Body of pancreas (tissue), 4 donors: ENCODE measurements around the gene TESK2.

Source experiments
- POLR2A ChIP-seq, 3 donors: fragments of 450-650 bp; IDR thresholded peaks; one replicate each; pipeline ENCODE4 v1.6.1; 2016; ENCODE audit warnings: antibody characterized with exemption in 3 of 3, mild to moderate bottlenecking in 2 of 3
- TF ChIP-seq, protein P1 (sequence below), 7 experiments: fragments of 450-650 bp in 4 of 7; fragments of 200-600 bp in 3 of 7; sonication (generic) in 3 of 7; IDR thresholded peaks; one replicate each; pipeline ENCODE4 v1.5.1; 2016 to 2019; ENCODE audit warnings: antibody characterized with exemption in 7 of 7

DNA sequence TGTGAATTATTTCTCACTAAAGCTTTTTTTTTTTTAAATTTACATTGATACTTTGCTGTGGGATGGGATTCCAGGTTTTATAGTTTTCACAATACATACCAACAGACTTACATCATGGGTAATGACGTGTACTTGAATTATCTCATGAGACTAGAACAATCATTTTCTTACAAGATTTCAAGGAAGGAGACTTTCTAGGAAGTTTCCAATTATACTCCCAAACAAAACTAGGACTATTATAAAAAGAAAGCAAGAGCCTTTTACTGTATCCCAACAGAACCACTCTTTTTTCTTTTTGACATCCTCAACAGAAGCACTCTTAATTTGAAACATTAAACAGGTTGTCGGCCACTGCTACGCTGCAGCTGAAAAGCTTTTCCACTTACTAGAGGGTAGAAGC is 48.7 kb downstream of the TESK2 start:
- TF ChIP-seq, protein P1, sequence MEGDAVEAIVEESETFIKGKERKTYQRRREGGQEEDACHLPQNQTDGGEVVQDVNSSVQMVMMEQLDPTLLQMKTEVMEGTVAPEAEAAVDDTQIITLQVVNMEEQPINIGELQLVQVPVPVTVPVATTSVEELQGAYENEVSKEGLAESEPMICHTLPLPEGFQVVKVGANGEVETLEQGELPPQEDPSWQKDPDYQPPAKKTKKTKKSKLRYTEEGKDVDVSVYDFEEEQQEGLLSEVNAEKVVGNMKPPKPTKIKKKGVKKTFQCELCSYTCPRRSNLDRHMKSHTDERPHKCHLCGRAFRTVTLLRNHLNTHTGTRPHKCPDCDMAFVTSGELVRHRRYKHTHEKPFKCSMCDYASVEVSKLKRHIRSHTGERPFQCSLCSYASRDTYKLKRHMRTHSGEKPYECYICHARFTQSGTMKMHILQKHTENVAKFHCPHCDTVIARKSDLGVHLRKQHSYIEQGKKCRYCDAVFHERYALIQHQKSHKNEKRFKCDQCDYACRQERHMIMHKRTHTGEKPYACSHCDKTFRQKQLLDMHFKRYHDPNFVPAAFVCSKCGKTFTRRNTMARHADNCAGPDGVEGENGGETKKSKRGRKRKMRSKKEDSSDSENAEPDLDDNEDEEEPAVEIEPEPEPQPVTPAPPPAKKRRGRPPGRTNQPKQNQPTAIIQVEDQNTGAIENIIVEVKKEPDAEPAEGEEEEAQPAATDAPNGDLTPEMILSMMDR (IDR thresholded peaks at IDR 0.05), result no peak
- no peak for TF ChIP-seq POLR2A (IDR thresholded peaks at IDR 0.05)
